Neutrophil (primary cell): ENCODE data around the gene RHEX.

Source experiments
- H3K27ac ChIP-seq: fragments of 200-600 bp; sonication (generic); 2 replicates; pipeline ENCODE4 v1.5.1; 2016; ENCODE audit warnings: mild to moderate bottlenecking, moderate library complexity
- H3K27me3 ChIP-seq: fragments of 200-600 bp; sonication (generic); 2 replicates; pipeline ENCODE4 v1.6.0; 2016; ENCODE audit warnings: mild to moderate bottlenecking
- H3K36me3 ChIP-seq: fragments of 200-600 bp; sonication (generic); 2 replicates; pipeline ENCODE4 v1.5.1; 2017
- H3K4me1 ChIP-seq, 2 experiments: fragments of 200-600 bp in 1 of 2; sonication (generic) in 1 of 2; 1 replicate in 1 of 2; 2 replicates in 1 of 2; pipeline versions ENCODE4 v1.5.1 to v1.6.1; 2013 to 2016; ENCODE audit warnings: low read depth in 1 of 2, low read length in 1 of 2, mild to moderate bottlenecking in 1 of 2, moderate library complexity in 1 of 2; ENCODE audit not compliant: control insufficient read depth in 1 of 2, insufficient read depth in 1 of 2
- H3K4me3 ChIP-seq, 2 experiments: fragments of 200-600 bp in 1 of 2; sonication (generic) in 1 of 2; 1 replicate in 1 of 2; 2 replicates in 1 of 2; pipeline ENCODE4 v1.5.1; 2013 to 2016; ENCODE audit warnings: low read depth in 1 of 2, low read length in 1 of 2, mild to moderate bottlenecking in 1 of 2, moderate library complexity in 1 of 2
- H3K9me3 ChIP-seq: fragments of 200-600 bp; sonication (generic); 2 replicates; pipeline ENCODE4 v1.5.1; 2016
- CTCF ChIP-seq: fragments of 200-600 bp; sonication (generic); IDR thresholded peaks from 2 replicates; pipeline ENCODE4 v1.5.1; 2016; ENCODE audit warnings: antibody characterized with exemption

The RHEX gene

GRCh38 chr1:206065547-206066145, 12.7 kb downstream of the RHEX start:
- TF ChIP-seq CTCF = no peak
- H3K9me3 ChIP-seq = no peaks in the 10 kb centered on the region
- H3K27ac ChIP-seq = no peak overlapping the region
- peaks cover 0 to 7% of the 10 kb centered on the region in 2 experiments for H3K4me1 ChIP-seq
- no peak overlapping the region for H3K4me3 ChIP-seq
- peaks cover 4% of the 10 kb centered on the region for H3K27me3 ChIP-seq
- H3K36me3 ChIP-seq = no peaks in the 10 kb centered on the region

GRCh38 chr1:206066479-206067171, 13.7 kb downstream of the RHEX start:
- Histone ChIP-seq H3K27me3 (peaks cover 4% of the 10 kb centered on the region), H3K4me1 (peaks cover 0 to 7% of the 10 kb centered on the region in 2 experiments), H3K27ac (no peak overlapping the region), H3K9me3 (no peaks in the 10 kb centered on the region), H3K36me3 (no peaks in the 10 kb centered on the region), H3K4me3 (no peak overlapping the region)
- TF ChIP-seq CTCF = no peak

- H3K27me3 ChIP-seq = peaks cover 4% of the 10 kb centered on the region
- no peaks in the 10 kb centered on the region for H3K9me3 ChIP-seq
- H3K27ac ChIP-seq = no peak overlapping the region
- no peak for TF ChIP-seq CTCF
- H3K4me3 ChIP-seq = no peak overlapping the region
- peaks cover 0 to 7% of the 10 kb centered on the region in 2 experiments for H3K4me1 ChIP-seq
- H3K36me3 ChIP-seq = no peaks in the 10 kb centered on the region
These were observed 14.7 kb downstream of the RHEX start for GRCh38 chr1:206067486-206068227.

GRCh38 chr1:206068314-206068713, 15.3 kb downstream of the RHEX start:
- H3K36me3 ChIP-seq = no peaks in the 10 kb centered on the region
- no peak overlapping the region for H3K4me3 ChIP-seq
- no peak overlapping the region for H3K27ac ChIP-seq
- peaks cover 0 to 7% of the 10 kb centered on the region in 2 experiments for H3K4me1 ChIP-seq
- no peak for TF ChIP-seq CTCF
- peaks cover 4% of the 10 kb centered on the region for H3K27me3 ChIP-seq
- H3K9me3 ChIP-seq = no peaks in the 10 kb centered on the region

- Histone ChIP-seq H3K36me3 (no peaks in the 10 kb centered on the region), H3K27me3 (peaks cover 4% of the 10 kb centered on the region), H3K9me3 (no peaks in the 10 kb centered on the region), H3K4me3 (no peak overlapping the region), H3K27ac (no peak overlapping the region), H3K4me1 (peaks cover 0 to 7% of the 10 kb centered on the region in 2 experiments)
- no peak for TF ChIP-seq CTCF
These were observed 17.8 kb downstream of the RHEX start for GRCh38 chr1:206070627-206071304.
